ENCODE measurements around the gene ULK3. TPM values are rescaled to one million over a fixed set of nuclear protein-coding genes. Genes with fewer than 3 reads are reported as not detected.

The ULK3 gene
- total and polyA plus RNA-seq, 2 donors, result 16.1 to 25.1 TPM

GRCh38 chr15:74829991-74830390 is 13.0 kb downstream of the ULK3 start:
- 46% methylated on average over 6 of the region's 6 CpGs for WGBS
- no peaks in the 10 kb centered on the region for H3K36me3 ChIP-seq (ENCODE audit: insufficient read depth)
- H3K27ac ChIP-seq (ENCODE audit: low read depth), result no peak overlapping the region
- no peak overlapping the region for H3K4me3 ChIP-seq (ENCODE audit: low read depth, low read length)
- DNase-seq (ENCODE audit: extremely low spot score), result no peak
- H3K4me1 ChIP-seq (ENCODE audit: insufficient read depth), result peaks cover 2% of the 10 kb centered on the region

GRCh38 chr15:74829486-74829885 is 13.5 kb downstream of the ULK3 start:
- Histone ChIP-seq H3K4me1 (ENCODE audit: insufficient read depth) (peaks cover 2% of the 10 kb centered on the region), H3K36me3 (ENCODE audit: insufficient read depth) (no peaks in the 10 kb centered on the region), H3K4me3 (ENCODE audit: low read depth, low read length) (no peak overlapping the region), H3K27ac (ENCODE audit: low read depth) (no peak overlapping the region)
- DNase-seq (ENCODE audit: extremely low spot score), result no peak
- 60% methylated on average over 3 of the region's 3 CpGs for WGBS

- H3K4me1 ChIP-seq (ENCODE audit: insufficient read depth), result peaks cover 2% of the 10 kb centered on the region
- no peak overlapping the region for H3K4me3 ChIP-seq (ENCODE audit: low read depth, low read length)
- H3K36me3 ChIP-seq (ENCODE audit: insufficient read depth), result no peaks in the 10 kb centered on the region
- no peak for DNase-seq (ENCODE audit: extremely low spot score)
- H3K27ac ChIP-seq (ENCODE audit: low read depth), result no peak overlapping the region
- WGBS, result 73% methylated on average over 6 of the region's 6 CpGs
These were observed 14.1 kb downstream of the ULK3 start for GRCh38 chr15:74828835-74829234.

- no peak overlapping the region for H3K4me3 ChIP-seq (ENCODE audit: low read depth, low read length)
- H3K27ac ChIP-seq (ENCODE audit: low read depth), result no peak overlapping the region
- 60% methylated on average over 5 of the region's 5 CpGs for WGBS
- peaks cover 2% of the 10 kb centered on the region for H3K4me1 ChIP-seq (ENCODE audit: insufficient read depth)
- DNase-seq (ENCODE audit: extremely low spot score), result no peak
- no peaks in the 10 kb centered on the region for H3K36me3 ChIP-seq (ENCODE audit: insufficient read depth)
These were observed 15.3 kb downstream of the ULK3 start for GRCh38 chr15:74827614-74828013.

DNA sequence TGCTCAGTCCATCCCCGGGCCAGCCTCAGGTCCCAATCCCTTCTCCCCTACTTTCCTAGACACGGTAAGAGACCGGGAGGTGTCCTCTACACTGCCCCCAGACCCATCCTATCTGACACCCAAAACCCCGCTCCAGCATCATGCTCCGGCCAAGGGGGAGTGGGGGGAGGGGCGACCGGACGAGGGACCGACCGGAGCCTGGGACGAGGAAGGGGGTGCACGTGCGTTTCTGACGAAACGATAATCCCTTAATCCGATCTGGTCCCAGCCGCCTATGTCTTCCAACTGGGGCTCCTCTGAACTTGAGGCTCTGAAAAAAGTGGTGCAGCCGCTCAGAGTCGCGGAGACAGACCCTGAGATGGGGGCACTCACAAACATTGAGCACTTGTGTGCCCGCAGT is 16.0 kb downstream of the ULK3 start:
- no peak overlapping the region for H3K27ac ChIP-seq (ENCODE audit: low read depth)
- 17% methylated on average over 21 of the region's 21 CpGs for WGBS

GRCh38 chr15:74826364-74826819 is 16.6 kb downstream of the ULK3 start, which contains the start of gene CPLX3:
Gene CPLX3 (plus strand): TSS chr15:74826627. CDS start chr15:74826704, 77 bp downstream.
- no peak within 1 kb of the TSS for H3K27ac ChIP-seq (ENCODE audit: low read depth)
- H3K4me3 ChIP-seq (ENCODE audit: low read depth, low read length), result no peak within 1 kb of the TSS
- 2% methylated on average over 44 of the region's 44 CpGs for WGBS
- peaks cover 2% of the 10 kb centered on the region for H3K4me1 ChIP-seq (ENCODE audit: insufficient read depth)
- no peaks in the 10 kb centered on the region for H3K36me3 ChIP-seq (ENCODE audit: insufficient read depth)
- no peak for DNase-seq (ENCODE audit: extremely low spot score)

More for the DNA sequence above, 16.0 kb downstream of the ULK3 start:
- H3K36me3 ChIP-seq (ENCODE audit: insufficient read depth), result no peaks in the 10 kb centered on the region
- DNase-seq (ENCODE audit: extremely low spot score), result no peak
- H3K4me1 ChIP-seq (ENCODE audit: insufficient read depth), result peaks cover 2% of the 10 kb centered on the region
- H3K4me3 ChIP-seq (ENCODE audit: low read depth, low read length), result no peak overlapping the region

GRCh38 chr15:74825866-74826265 is 17.1 kb downstream of the ULK3 start:
- no peaks in the 10 kb centered on the region for H3K36me3 ChIP-seq (ENCODE audit: insufficient read depth)
- no peak overlapping the region for H3K4me3 ChIP-seq (ENCODE audit: low read depth, low read length)
- WGBS, result 45% methylated on average over 10 of the region's 10 CpGs
- no peak for DNase-seq (ENCODE audit: extremely low spot score)
- peaks cover 2% of the 10 kb centered on the region for H3K4me1 ChIP-seq (ENCODE audit: insufficient read depth)
- H3K27ac ChIP-seq (ENCODE audit: low read depth), result no peak overlapping the region

DNA sequence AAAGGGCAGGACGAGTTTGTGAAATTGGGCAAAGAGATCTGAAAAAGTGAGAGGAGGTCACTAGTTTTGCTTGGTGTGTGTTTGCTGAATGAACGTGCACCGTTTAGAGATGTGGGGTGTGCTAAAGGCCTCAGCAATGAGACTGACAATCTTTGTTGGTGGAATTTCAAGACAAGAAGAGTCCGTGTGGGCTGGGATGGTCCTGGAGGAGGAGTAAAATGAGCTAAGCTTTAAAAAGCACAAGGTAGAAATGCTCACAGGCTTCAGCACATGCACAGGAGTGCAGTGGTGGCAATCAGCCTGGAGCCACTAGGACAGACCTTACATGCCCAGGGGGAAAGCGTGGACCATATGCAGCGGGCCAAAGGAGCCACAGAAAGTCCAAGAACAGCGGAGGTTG is 18.0 kb downstream of the ULK3 start:
- 72% methylated on average over 7 of the region's 7 CpGs for WGBS
- DNase-seq (ENCODE audit: extremely low spot score), result no peak
- H3K27ac ChIP-seq (ENCODE audit: low read depth), result no peak overlapping the region

DNA sequence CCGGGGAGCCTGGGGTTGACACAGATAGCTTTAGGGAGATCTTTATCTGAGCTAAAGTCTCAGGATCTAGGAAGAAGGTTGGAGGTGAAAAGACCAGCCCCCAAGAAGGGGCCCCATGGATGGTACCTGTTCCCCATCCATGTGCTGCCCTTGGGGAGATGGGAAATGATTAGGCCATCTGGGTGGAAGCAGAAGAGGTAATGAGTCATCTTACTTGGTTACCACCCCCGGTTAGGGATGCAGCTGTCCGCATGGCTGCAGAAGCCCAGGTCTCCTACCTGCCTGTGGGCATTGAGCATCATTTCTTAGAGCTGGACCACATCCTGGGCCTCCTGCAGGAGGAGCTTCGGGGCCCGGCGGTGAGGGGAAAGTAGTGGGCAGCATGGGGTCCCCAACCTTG is 19.6 kb downstream of the ULK3 start:
- WGBS, result 70% methylated on average over 6 of the region's 6 CpGs
- Histone ChIP-seq H3K4me1 (ENCODE audit: insufficient read depth) (peaks cover 2% of the 10 kb centered on the region), H3K36me3 (ENCODE audit: insufficient read depth) (no peaks in the 10 kb centered on the region), H3K4me3 (ENCODE audit: low read depth, low read length) (no peak overlapping the region), H3K27ac (ENCODE audit: low read depth) (no peak overlapping the region)
- no peak for DNase-seq (ENCODE audit: extremely low spot score)

More for the DNA sequence above, 18.0 kb downstream of the ULK3 start:
- Histone ChIP-seq H3K4me1 (ENCODE audit: insufficient read depth) (peaks cover 2% of the 10 kb centered on the region), H3K4me3 (ENCODE audit: low read depth, low read length) (no peak overlapping the region), H3K36me3 (ENCODE audit: insufficient read depth) (no peaks in the 10 kb centered on the region)

DNA sequence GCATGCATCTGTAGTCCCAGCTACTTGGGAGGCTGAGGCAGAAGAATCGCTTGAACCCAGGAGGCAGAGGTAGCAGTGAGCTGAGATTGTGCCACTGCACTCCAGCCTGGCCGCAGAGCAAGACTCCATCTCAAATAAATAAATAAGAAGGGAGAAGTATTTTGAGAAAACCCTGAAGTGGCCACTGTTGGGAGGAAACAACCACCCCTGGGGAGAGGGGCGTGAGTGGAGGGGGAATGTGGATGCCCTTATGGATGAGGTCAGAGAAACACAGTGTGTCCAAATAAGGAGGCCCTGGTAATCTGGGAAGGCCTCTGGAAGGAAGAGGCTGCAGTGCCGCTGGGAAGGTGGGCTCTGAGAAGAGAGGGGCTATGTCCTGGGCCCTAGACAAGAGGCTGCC is 20.7 kb downstream of the ULK3 start:
- H3K36me3 ChIP-seq (ENCODE audit: insufficient read depth), result no peaks in the 10 kb centered on the region
- no peak overlapping the region for H3K27ac ChIP-seq (ENCODE audit: low read depth)
- no peak overlapping the region for H3K4me3 ChIP-seq (ENCODE audit: low read depth, low read length)
- H3K4me1 ChIP-seq (ENCODE audit: insufficient read depth), result peaks cover 2% of the 10 kb centered on the region
- DNase-seq (ENCODE audit: extremely low spot score), result no peak
- 86% methylated on average over 4 of the region's 4 CpGs for WGBS

DNA sequence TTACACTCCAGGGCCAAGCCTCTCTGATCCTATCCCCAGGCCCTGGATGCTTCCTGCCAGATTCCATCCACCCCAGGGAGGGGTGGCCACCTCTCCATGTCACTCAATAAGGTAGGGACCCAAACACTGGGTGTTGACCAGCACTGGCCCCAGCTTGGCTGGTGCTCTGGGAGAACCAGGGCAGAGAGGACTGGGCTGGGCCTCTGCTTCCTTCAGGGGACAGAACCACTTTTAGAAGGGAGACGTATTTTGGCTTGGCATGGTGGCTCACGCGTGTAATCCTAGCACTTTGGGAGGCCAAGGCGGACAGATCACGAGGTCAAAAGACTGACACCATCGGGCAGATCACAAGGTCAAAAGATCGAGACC is 21.2 kb downstream of the ULK3 start:
- Histone ChIP-seq H3K4me3 (ENCODE audit: low read depth, low read length) (no peak overlapping the region), H3K4me1 (ENCODE audit: insufficient read depth) (peaks cover 2% of the 10 kb centered on the region), H3K36me3 (ENCODE audit: insufficient read depth) (no peaks in the 10 kb centered on the region), H3K27ac (ENCODE audit: low read depth) (no peak overlapping the region)
- no peak for DNase-seq (ENCODE audit: extremely low spot score)
- 76% methylated on average over 7 of the region's 7 CpGs for WGBS

DNA sequence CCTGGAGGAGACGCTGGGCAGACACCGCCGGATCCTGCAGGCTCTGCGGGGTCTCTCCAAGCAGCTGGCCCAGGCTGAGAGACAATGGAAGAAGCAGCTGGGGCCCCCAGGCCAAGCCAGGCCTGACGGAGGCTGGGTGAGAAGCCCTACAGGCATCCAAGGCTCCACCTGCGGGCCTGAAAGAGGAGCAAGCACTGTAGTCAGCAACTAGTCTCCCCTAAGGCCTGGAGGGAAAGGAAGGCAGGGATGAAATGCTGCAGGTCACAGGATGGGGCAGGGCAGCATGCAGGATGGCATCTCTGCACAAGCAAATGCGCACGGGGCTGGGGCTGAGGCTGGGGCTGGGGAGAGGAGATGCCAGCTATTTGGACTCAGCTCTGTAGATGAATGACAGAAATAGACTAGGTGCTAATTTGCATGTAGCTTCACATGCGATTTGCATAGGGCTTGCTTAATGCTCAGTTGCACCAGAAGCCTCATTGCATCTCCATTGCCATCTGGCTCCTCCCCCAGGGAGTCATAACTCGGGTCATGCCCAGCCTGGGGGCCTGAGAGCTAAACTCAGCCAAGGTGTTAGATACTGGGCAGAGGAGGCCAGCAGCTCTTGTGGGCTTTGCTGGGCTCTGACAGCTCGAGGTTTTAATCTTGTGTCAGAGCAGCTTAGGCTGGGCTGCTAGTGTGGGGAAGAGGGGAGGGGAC is 21.7 kb downstream of the ULK3 start:
- WGBS, result 53% methylated on average over 11 of the region's 11 CpGs

GRCh38 chr15:74820056-74820455 is 22.9 kb downstream of the ULK3 start:
- 90% methylated on average over 5 of the region's 5 CpGs for WGBS
- Histone ChIP-seq H3K27ac (ENCODE audit: low read depth) (no peak overlapping the region), H3K4me3 (ENCODE audit: low read depth, low read length) (no peak overlapping the region), H3K4me1 (ENCODE audit: insufficient read depth) (no peaks in the 10 kb centered on the region), H3K36me3 (ENCODE audit: insufficient read depth) (no peaks in the 10 kb centered on the region)
- no peak for DNase-seq (ENCODE audit: extremely low spot score)

More for the DNA sequence above, 21.7 kb downstream of the ULK3 start:
- DNase-seq (ENCODE audit: extremely low spot score), result no peak
- no peak overlapping the region for H3K4me3 ChIP-seq (ENCODE audit: low read depth, low read length)
- H3K4me1 ChIP-seq (ENCODE audit: insufficient read depth), result no peaks in the 10 kb centered on the region
- no peaks in the 10 kb centered on the region for H3K36me3 ChIP-seq (ENCODE audit: insufficient read depth)
- no peak overlapping the region for H3K27ac ChIP-seq (ENCODE audit: low read depth)

DNA sequence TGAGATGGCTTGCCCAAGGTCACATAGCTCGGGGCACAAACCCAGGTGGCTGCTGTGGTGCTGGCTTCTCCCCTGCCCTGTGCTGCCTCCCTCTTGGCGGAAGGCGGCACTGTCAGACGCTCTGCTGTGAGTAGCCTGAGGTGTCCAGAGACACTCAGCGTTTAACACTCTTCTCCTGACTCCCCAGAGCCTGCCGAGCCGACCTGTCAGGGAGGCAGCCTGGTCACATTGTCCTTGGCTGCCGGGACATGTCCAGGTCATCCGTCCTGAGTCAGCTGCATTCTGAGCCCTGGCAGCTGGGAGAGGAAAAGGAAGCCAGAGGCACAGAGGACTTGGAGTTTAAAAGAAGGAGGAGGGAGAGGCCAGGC is 25.6 kb downstream of the ULK3 start:
- no peaks in the 10 kb centered on the region for H3K4me1 ChIP-seq (ENCODE audit: insufficient read depth)
- H3K27ac ChIP-seq (ENCODE audit: low read depth), result no peak overlapping the region
- no peaks in the 10 kb centered on the region for H3K36me3 ChIP-seq (ENCODE audit: insufficient read depth)
- H3K4me3 ChIP-seq (ENCODE audit: low read depth, low read length), result no peak overlapping the region
- no peak for DNase-seq (ENCODE audit: extremely low spot score)
- WGBS, result 25% methylated on average over 9 of the region's 9 CpGs

Measured in urinary bladder (tissue), 4 donors.